Activated CD4-positive, alpha-beta T cell treated with anti-CD3 and anti-CD28 coated beads for 36 hours (primary cell): ENCODE measurements around the gene FA2H. TPM values are rescaled to one million over a fixed set of nuclear protein-coding genes. Genes with fewer than 3 reads are reported as not detected.

ENCODE experiments used
- ATAC-seq: fragments of 200-7000 bp; cut with Tn5 transposase; one replicate; pipeline ENCODE4 v1.10.0; 2021; ENCODE audit warnings: mild to moderate bottlenecking, moderate library complexity
- CTCF ChIA-PET: fragments of 350-600 bp; sonication (Branson Sonifier 250); formaldehyde crosslinking; loops from one replicate; lab custom pipeline; 2021; ENCODE audit warnings: antibody characterized with exemption; lab: Charles Lee
- POLR2A ChIA-PET: fragments of 350-600 bp; sonication (Branson Sonifier 250); formaldehyde crosslinking; loops from one replicate; lab custom pipeline; 2021; ENCODE audit warnings: antibody characterized with exemption, inconsistent platforms; lab: Charles Lee
- DNase-seq: peaks from one replicate; pipeline ENCODE4 v3.0.0-alpha.2; 2020
- H3K27ac Mint-ChIP-seq: one replicate; pipeline ENCODE4 v1.8.0; 2021; ENCODE audit warnings: mixed read lengths
- H3K27me3 Mint-ChIP-seq: one replicate; pipeline ENCODE4 v1.8.0; 2021; ENCODE audit warnings: mixed read lengths
- H3K36me3 Mint-ChIP-seq: one replicate; pipeline ENCODE4 v1.8.0; 2021; ENCODE audit warnings: low read depth, mixed read lengths
- H3K4me1 Mint-ChIP-seq: one replicate; pipeline ENCODE4 v1.8.0; 2021; ENCODE audit warnings: mixed read lengths
- H3K4me3 Mint-ChIP-seq: one replicate; pipeline ENCODE4 v1.8.0; 2021; ENCODE audit warnings: mild to moderate bottlenecking, moderate library complexity, mixed read lengths
- H3K9me3 Mint-ChIP-seq: one replicate; pipeline ENCODE4 v1.8.0; 2021; ENCODE audit warnings: low read depth, mixed read lengths
- intact Hi-C, 2 experiments: fragments of 100-400 bp; cut with DNase I in 1 of 2; cut with micrococcal nuclease in 1 of 2; formaldehyde crosslinking; loops; one replicate each; pipeline versions ENCODE4 v1.14.2 to v1.15.1; 2022 to 2024; cut with DNase I, micrococcal nuclease
- total RNA-seq, 2 experiments: library from RNA; stranded (reverse); gene quantifications; one replicate each; pipeline ENCODE4 v1.2.3, GENCODE V29; 2021

FA2H gene
- total RNA-seq, 2 experiments from 2014 or later: not detected

DNA sequence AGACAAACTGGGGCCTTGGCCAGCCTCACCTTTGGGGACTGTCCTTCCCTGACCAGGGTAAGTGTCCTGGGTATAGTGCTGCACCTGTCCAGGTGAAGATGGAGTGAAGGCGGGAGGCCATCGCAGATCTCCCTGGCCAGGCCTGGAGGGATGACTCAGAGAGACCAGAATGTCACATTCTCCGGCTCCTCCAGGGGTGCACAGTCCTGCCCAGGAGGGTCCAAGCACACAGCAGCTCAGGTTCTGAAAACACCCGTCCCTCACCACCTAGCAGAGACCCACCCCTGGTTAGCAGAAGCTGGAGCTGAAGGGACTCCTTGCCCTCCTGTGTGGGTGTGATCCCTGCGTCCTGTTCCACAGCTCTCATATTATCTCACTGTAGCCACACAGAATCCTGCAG, 21.9 kb downstream of the FA2H start:
- Mint-ChIP-seq H3K4me3 (no peak overlapping the region), H3K27ac (no peak overlapping the region), H3K36me3 (no peaks in the 10 kb centered on the region), H3K9me3 (no peaks in the 10 kb centered on the region), H3K27me3 (no peaks in the 10 kb centered on the region), H3K4me1 (no peaks in the 10 kb centered on the region)
- CTCF ChIA-PET: interaction anchor here (0.5 to 1.4 kb wide), 2 partner anchors 25 to 27 kb away, joined by 3 read pairs; no protein-coding TSS in a partner anchor
- POLR2A ChIA-PET: no interaction called here
- no peak for ATAC-seq
- intact Hi-C loops: no loop called here
- DNase-seq: no peak

DNA sequence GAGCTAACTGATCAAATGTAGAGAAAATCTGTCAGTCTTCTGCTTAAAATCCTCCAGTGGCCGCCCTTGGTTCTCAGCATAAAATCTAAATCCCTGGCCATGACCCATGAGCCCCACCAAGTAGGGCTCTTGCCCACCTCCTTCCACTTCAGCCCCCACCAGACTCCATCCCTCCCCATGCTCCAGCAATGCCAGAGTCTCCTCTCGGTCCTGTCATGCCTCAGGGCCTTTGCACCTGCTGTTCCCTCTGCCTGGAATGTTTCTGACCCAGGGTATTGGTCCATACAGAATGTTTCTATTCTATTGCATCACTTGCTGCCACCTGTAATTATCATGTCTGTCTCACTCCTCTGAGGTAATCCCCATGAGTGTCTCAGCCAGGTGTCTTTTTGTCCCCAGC, 22.4 kb downstream of the FA2H start:
- ATAC-seq: no peak
- Mint-ChIP-seq H3K4me1 (no peaks in the 10 kb centered on the region), H3K27me3 (no peaks in the 10 kb centered on the region), H3K27ac (no peak overlapping the region), H3K4me3 (no peak overlapping the region), H3K9me3 (no peaks in the 10 kb centered on the region), H3K36me3 (no peaks in the 10 kb centered on the region)
- POLR2A ChIA-PET: no interaction called here
- CTCF ChIA-PET: interaction anchor here (1.4 kb wide), 1 partner anchor 25 kb away, joined by 3 read pairs; no protein-coding TSS in a partner anchor
- intact Hi-C loops: no loop called here
- no peak for DNase-seq

- no peaks in the 10 kb centered on the region for H3K4me1 Mint-ChIP-seq
- H3K4me3 Mint-ChIP-seq: no peak overlapping the region
- no peaks in the 10 kb centered on the region for H3K27me3 Mint-ChIP-seq
- H3K9me3 Mint-ChIP-seq: no peaks in the 10 kb centered on the region
- intact Hi-C loops: no loop called here
- CTCF ChIA-PET: interaction anchor here (1.4 kb wide), 1 partner anchor 24 kb away, joined by 3 read pairs; no protein-coding TSS in a partner anchor
- POLR2A ChIA-PET: no interaction called here
- no peak for DNase-seq
- H3K27ac Mint-ChIP-seq: no peak overlapping the region
- ATAC-seq: no peak
- no peaks in the 10 kb centered on the region for H3K36me3 Mint-ChIP-seq
Measured at GRCh38 chr16:74751658-74752057, 23.0 kb downstream of the FA2H start.

DNA sequence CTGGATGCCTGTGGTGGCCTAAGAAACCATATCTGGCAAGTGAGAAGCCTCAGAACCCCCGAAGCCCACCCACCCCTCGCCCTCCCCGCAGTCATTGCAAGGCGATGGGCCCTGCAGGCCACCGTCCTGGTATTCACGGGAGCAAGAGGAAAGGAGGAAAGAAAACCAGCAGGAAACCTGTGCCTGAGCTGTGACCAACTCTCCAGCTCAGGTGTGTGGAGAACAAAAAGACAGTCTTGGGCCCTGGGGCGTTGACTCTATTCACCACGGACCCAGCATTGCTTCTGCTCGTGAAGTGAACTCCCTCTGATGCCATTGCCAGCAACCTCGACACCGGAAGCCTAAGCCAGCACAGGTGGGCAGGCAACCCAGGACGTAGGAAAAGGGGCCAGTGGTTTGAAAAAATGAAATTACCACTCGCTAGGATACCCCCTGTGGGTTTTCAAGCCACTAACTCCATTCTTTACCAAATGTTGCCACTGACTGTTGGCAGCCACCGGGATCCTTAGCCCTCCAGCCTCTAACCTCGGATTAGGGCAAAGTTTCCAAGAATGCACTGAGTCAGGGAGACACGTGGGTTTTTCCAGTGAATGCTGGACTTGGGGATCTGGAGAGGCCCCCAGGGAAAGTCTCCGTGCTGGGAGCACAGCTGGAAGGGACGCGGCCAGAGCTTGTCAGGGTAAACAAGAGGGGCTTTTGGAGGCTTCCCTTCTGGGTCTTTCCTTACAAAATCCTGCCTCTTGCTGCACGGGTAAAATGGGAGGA, 25.1 kb downstream of the FA2H start:
- CTCF ChIA-PET: no interaction called here
- Mint-ChIP-seq H3K4me1 (no peaks in the 10 kb centered on the region), H3K27ac (no peak overlapping the region), H3K9me3 (no peaks in the 10 kb centered on the region), H3K27me3 (no peaks in the 10 kb centered on the region), H3K36me3 (no peaks in the 10 kb centered on the region), H3K4me3 (no peak overlapping the region)
- POLR2A ChIA-PET: no interaction called here
- ATAC-seq: no peak
- no peak for DNase-seq
- intact Hi-C loops: no loop called here

DNA sequence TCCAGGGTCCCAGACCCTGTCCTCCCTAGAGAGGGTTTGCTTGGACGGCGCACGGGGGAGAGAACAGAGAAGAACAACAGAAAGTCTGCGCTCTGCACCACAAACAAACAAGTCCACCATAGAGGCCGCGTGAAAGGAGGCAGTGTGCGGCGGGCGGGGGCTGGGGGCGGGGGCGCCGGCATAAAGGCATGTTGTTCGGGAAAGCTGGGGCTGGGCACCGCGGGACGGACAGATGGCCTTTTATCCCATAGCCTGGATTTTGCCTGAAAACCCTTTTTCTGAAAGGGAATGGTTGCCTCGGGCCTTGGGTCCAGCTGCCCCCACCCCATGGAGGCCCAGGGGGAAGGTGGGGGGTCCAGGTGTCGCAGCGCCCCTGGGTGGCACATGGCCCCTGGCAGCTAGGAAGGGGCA, 26.0 kb downstream of the FA2H start:
- POLR2A ChIA-PET: no interaction called here
- no peaks in the 10 kb centered on the region for H3K9me3 Mint-ChIP-seq
- DNase-seq: no peak
- no peaks in the 10 kb centered on the region for H3K36me3 Mint-ChIP-seq
- H3K27ac Mint-ChIP-seq: no peak overlapping the region
- H3K27me3 Mint-ChIP-seq: no peaks in the 10 kb centered on the region
- intact Hi-C loops: no loop called here
- no peak overlapping the region for H3K4me3 Mint-ChIP-seq
- CTCF ChIA-PET: no interaction called here
- no peak for ATAC-seq
- no peaks in the 10 kb centered on the region for H3K4me1 Mint-ChIP-seq

- DNase-seq (no peak), ATAC-seq (no peak)
- Mint-ChIP-seq H3K4me3 (no peak overlapping the region), H3K36me3 (no peaks in the 10 kb centered on the region), H3K9me3 (no peaks in the 10 kb centered on the region), H3K27ac (no peak overlapping the region), H3K4me1 (no peaks in the 10 kb centered on the region), H3K27me3 (no peaks in the 10 kb centered on the region)
- ChIA-PET CTCF (no interaction called here), POLR2A (no interaction called here)
- intact Hi-C loops: no loop called here
Measured at GRCh38 chr16:74747716-74748615, 26.7 kb downstream of the FA2H start.

- CTCF ChIA-PET: no interaction called here
- Mint-ChIP-seq H3K9me3 (no peaks in the 10 kb centered on the region), H3K27me3 (no peaks in the 10 kb centered on the region), H3K4me3 (no peak overlapping the region), H3K4me1 (no peaks in the 10 kb centered on the region), H3K36me3 (no peaks in the 10 kb centered on the region), H3K27ac (no peak overlapping the region)
- intact Hi-C loops: no loop called here
- DNase-seq (no peak), ATAC-seq (no peak)
- POLR2A ChIA-PET: no interaction called here
Measured at GRCh38 chr16:74745926-74746325, 28.7 kb downstream of the FA2H start.

- no peak overlapping the region for H3K4me3 Mint-ChIP-seq
- ChIA-PET CTCF (no interaction called here), POLR2A (no interaction called here)
- no peaks in the 10 kb centered on the region for H3K36me3 Mint-ChIP-seq
- no peaks in the 10 kb centered on the region for H3K27me3 Mint-ChIP-seq
- H3K4me1 Mint-ChIP-seq: no peaks in the 10 kb centered on the region
- ATAC-seq: no peak
- no peak for DNase-seq
- no peak overlapping the region for H3K27ac Mint-ChIP-seq
- H3K9me3 Mint-ChIP-seq: no peaks in the 10 kb centered on the region
- intact Hi-C loops: no loop called here
Measured at GRCh38 chr16:74745109-74745615, 29.5 kb downstream of the FA2H start.

GRCh38 chr16:74744566-74744965, 30.1 kb downstream of the FA2H start:
- POLR2A ChIA-PET: no interaction called here
- peaks cover 2% of the 10 kb centered on the region for H3K27me3 Mint-ChIP-seq
- H3K36me3 Mint-ChIP-seq: no peaks in the 10 kb centered on the region
- intact Hi-C loops: no loop called here
- H3K27ac Mint-ChIP-seq: no peak overlapping the region
- H3K4me1 Mint-ChIP-seq: no peaks in the 10 kb centered on the region
- no peaks in the 10 kb centered on the region for H3K9me3 Mint-ChIP-seq
- no peak overlapping the region for H3K4me3 Mint-ChIP-seq
- no peak for ATAC-seq
- no peak for DNase-seq
- CTCF ChIA-PET: no interaction called here

DNA sequence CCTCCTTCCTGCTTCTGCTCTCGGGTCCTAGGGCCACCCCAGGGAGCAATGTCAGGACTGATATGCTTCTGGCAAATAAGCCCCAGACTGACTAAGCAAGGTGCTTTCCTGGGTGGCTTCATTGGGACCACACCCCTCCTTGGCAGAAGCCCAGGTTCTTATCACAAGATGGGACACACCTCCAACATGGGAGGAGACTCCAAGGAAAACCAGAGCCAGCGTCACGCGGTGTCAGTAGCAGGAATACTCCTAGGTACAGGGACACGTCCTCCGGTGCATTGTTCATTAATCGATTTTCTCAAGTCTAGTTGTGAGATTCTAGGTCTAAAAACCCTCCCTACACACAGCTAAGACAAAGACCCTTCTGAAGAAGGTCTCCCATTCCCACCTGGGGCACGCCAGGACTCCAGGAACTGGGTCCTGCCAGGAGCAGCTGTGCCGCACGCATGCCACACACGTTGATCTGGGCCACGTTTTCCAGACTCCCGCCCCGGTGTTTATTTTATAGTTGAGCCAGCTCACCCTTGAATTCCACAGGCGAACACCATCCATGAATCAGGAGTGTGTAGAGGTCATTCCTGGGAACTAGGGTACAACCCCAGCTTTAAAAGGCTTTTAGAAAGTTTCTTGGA, 30.8 kb downstream of the FA2H start:
- no peak for ATAC-seq

DNA sequence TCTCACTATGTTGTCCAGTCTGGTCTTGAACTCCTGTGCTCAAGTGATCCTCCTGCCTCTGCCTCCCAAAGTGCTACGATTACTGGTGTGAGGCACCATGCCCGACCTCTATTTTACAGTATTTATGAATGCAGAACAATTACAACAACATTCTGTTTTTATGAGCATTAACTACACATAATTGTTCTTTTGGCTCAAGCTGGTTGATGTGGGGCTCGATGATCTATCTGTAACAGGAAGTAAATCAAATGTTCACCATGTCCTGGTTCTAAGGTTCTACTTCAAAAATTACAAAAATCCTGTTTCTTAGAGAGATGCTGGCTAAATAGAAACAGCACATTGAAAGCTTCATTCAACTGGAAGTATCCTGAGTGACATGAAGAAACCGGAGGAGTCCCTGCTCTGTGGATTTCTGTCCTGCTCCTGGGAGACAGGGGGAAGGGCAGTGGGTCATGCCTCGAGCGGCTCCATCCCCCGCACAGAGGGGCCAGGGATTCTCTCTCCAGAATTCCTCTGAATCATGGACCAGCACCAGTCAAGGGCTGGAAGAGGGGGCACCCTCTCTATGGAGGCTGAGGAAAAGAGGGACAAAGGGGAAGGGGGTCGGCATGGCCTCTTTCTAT, 31.5 kb downstream of the FA2H start:
- no peaks in the 10 kb centered on the region for H3K36me3 Mint-ChIP-seq
- ChIA-PET POLR2A (no interaction called here), CTCF (no interaction called here)
- H3K4me1 Mint-ChIP-seq: no peaks in the 10 kb centered on the region
- ATAC-seq (no peak), DNase-seq (no peak)
- intact Hi-C loops: no loop called here
- H3K27ac Mint-ChIP-seq: no peak overlapping the region
- H3K9me3 Mint-ChIP-seq: no peaks in the 10 kb centered on the region
- H3K27me3 Mint-ChIP-seq: peaks cover 2% of the 10 kb centered on the region
- no peak overlapping the region for H3K4me3 Mint-ChIP-seq

More for the DNA sequence above, 30.8 kb downstream of the FA2H start:
- DNase-seq: no peak
- ChIA-PET POLR2A (no interaction called here), CTCF (no interaction called here)
- H3K9me3 Mint-ChIP-seq: no peaks in the 10 kb centered on the region
- no peak overlapping the region for H3K4me3 Mint-ChIP-seq
- intact Hi-C loops: no loop called here
- no peaks in the 10 kb centered on the region for H3K4me1 Mint-ChIP-seq
- peaks cover 2% of the 10 kb centered on the region for H3K27me3 Mint-ChIP-seq
- no peak overlapping the region for H3K27ac Mint-ChIP-seq
- no peaks in the 10 kb centered on the region for H3K36me3 Mint-ChIP-seq
